K562 (cell line): ENCODE data around the gene AP1B1. TPM values are rescaled to one million over a fixed set of nuclear protein-coding genes. Genes with fewer than 3 reads are reported as not detected.

ENCODE experiments used
- ATAC-seq: fragments of 200-7000 bp; cut with Tn5 transposase; 3 replicates; pipeline ENCODE4 v1.9.1; 2020; ENCODE audit warnings: moderate library complexity
- BruUV-seq: library from RNA; stranded (reverse); fragments of 400-500 nt; replicated peaks from 2 replicates; lab custom pipeline; 2021; lab: Mats Ljungman, UMichigan
- CTCF ChIA-PET: fragments of 300-600 bp; formaldehyde crosslinking; extraction: SDS; loops from one replicate; lab custom pipeline; 2021; ENCODE audit warnings: low intra/inter-chr PET ratio; lab: Yijun Ruan, JAX
- POLR2A ChIA-PET: fragments of 300-600, 350-650 bp; sonication (Branson Sonifier 250); formaldehyde crosslinking; extraction: SDS; loops from one replicate; lab custom pipeline; 2021; ENCODE audit warnings: antibody characterized with exemption, inconsistent platforms; lab: Yijun Ruan, JAX
- DNase-seq, 4 experiments: peaks; one replicate each; pipeline versions ENCODE4 v3.0.0 to v3.0.0-alpha.2; 2011 to 2018; ENCODE audit warnings: low spot score in 3 of 4, mixed read lengths in 3 of 4; ENCODE audit errors: extremely low read depth in 1 of 4
- FAIRE-seq: peaks from 2 replicates; lab custom pipeline; 2011; peaks lifted over from hg19 to GRCh38; lab: Jason Lieb, UNC
- H2AFZ ChIP-seq: 2 replicates; pipeline ENCODE4 v1.6.0; 2011; ENCODE audit warnings: low read depth, low read length, control low read depth, inconsistent platforms
- H3K27ac ChIP-seq: fragments of 200-600 bp; 3 replicates; pipeline ENCODE4 v1.8.0; 2011; ENCODE audit warnings: low read depth, mild to moderate bottlenecking, control low read depth, inconsistent platforms, low read length, moderate library complexity, mixed read lengths; ENCODE audit errors: extremely low read depth
- H3K27me3 ChIP-seq, 2 experiments: fragments of 300-600 bp in 1 of 2; 2 replicates in 1 of 2; 3 replicates in 1 of 2; pipeline versions ENCODE4 v1.6.0 to v1.8.0; 2011; ENCODE audit warnings: inconsistent platforms in 2 of 2, low read length in 2 of 2, mild to moderate bottlenecking in 1 of 2, mixed read lengths in 1 of 2, moderate library complexity in 1 of 2; ENCODE audit not compliant: control insufficient read depth in 2 of 2, insufficient read depth in 2 of 2
- H3K36me3 ChIP-seq: fragments of 300-600 bp; 3 replicates; pipeline ENCODE4 v1.8.0; 2011; ENCODE audit warnings: mild to moderate bottlenecking, low read length, inconsistent platforms; ENCODE audit not compliant: control insufficient read depth, insufficient read depth
- H3K4me1 ChIP-seq, 2 experiments: fragments of 200-600 bp in 1 of 2; replicated peaks in 1 of 2; 2 replicates in 1 of 2; 3 replicates in 1 of 2; pipeline versions ENCODE4 v1.5.1 to v1.8.0; 2011; ENCODE audit warnings: inconsistent platforms in 2 of 2, low read length in 2 of 2, mild to moderate bottlenecking in 1 of 2, mixed read lengths in 1 of 2, moderate library complexity in 1 of 2; ENCODE audit not compliant: control insufficient read depth in 2 of 2, insufficient read depth in 2 of 2
- H3K4me2 ChIP-seq: 2 replicates; pipeline ENCODE4 v1.6.1; 2011; ENCODE audit warnings: low read length, control low read depth, inconsistent platforms, mixed read lengths; ENCODE audit not compliant: insufficient read depth
- H3K4me3 ChIP-seq: fragments of 200-600 bp; sonication (generic), shearing (Covaris generic); 2 replicates; pipeline ENCODE4 v1.5.1; 2016; ENCODE audit warnings: control low read depth, inconsistent platforms
- H3K79me2 ChIP-seq: fragments of 200-600 bp; 3 replicates; pipeline ENCODE4 v1.8.0; 2011; ENCODE audit warnings: low read length, inconsistent platforms; ENCODE audit not compliant: control insufficient read depth, insufficient read depth
- H3K9ac ChIP-seq, 2 experiments: 2 replicates each; pipeline versions ENCODE4 v1.6.0 to v1.6.1; 2011; ENCODE audit warnings: low read depth in 2 of 2, low read length in 2 of 2, control low read depth in 1 of 2, inconsistent platforms in 1 of 2, mild to moderate bottlenecking in 1 of 2, mixed read lengths in 1 of 2; ENCODE audit not compliant: insufficient read depth in 1 of 2
- H3K9me1 ChIP-seq: one replicate; pipeline ENCODE4 v1.6.0; 2011; ENCODE audit warnings: inconsistent platforms, mild to moderate bottlenecking, low read length, moderate library complexity; ENCODE audit not compliant: control insufficient read depth, insufficient read depth
- H3K9me3 ChIP-seq: replicated peaks from 2 replicates; pipeline ENCODE4 v1.5.1; 2011; ENCODE audit warnings: low read depth, low read length, inconsistent platforms; ENCODE audit not compliant: control insufficient read depth, insufficient read depth
- H4K20me1 ChIP-seq: replicated peaks from 2 replicates; pipeline ENCODE4 v1.6.1; 2011; ENCODE audit warnings: low read length, inconsistent platforms, mixed read lengths; ENCODE audit not compliant: control insufficient read depth, insufficient read depth
- C11orf30 ChIP-seq: fragments of 450-650 bp; IDR thresholded peaks from 2 replicates; pipeline ENCODE4 v1.6.1; 2016; ENCODE audit warnings: low read depth, mild to moderate bottlenecking
- CBFB ChIP-seq: sonication (generic); formaldehyde crosslinking; IDR thresholded peaks from 2 replicates; pipeline ENCODE4 v1.4.0; 2020; ENCODE audit warnings: mild to moderate bottlenecking, missing genetic modification reagents
- CEBPB ChIP-seq: fragments of 450-650 bp; IDR thresholded peaks from 2 replicates; pipeline ENCODE4 v1.6.1; 2016; ENCODE audit warnings: missing genetic modification characterization, missing compliant biosample characterization
- CEBPG ChIP-seq, 3 experiments: fragments of 200-800 bp in 1 of 3; sonication (Bioruptor generic) in 1 of 3; sonication (generic) in 1 of 3; formaldehyde crosslinking in 1 of 3; IDR thresholded peaks in 2 of 3; conservative IDR thresholded peaks in 1 of 3; 2 replicates each; pipeline versions ENCODE4 v1.6.1 to v1.8.0; 2016 to 2022; ENCODE audit warnings: missing compliant biosample characterization in 2 of 3, missing genetic modification characterization in 2 of 3, mild to moderate bottlenecking in 1 of 3, missing genetic modification reagents in 1 of 3
- FOXP1 ChIP-seq: sonication (generic); formaldehyde crosslinking; IDR thresholded peaks from 2 replicates; pipeline ENCODE4 v1.8.0; 2022; ENCODE audit warnings: mild to moderate bottlenecking, missing genetic modification reagents
- HEY1 ChIP-seq: fragments of 250-450 bp; sonication (Bioruptor Pico); IDR thresholded peaks from 2 replicates; pipeline ENCODE4 v1.5.0; 2020; ENCODE audit warnings: mild to moderate bottlenecking, moderate library complexity, borderline replicate concordance
- MAFK ChIP-seq: IDR thresholded peaks from 2 replicates; pipeline ENCODE4 v1.6.1; 2011; ENCODE audit warnings: low read length, improper control_type of control experiment
- MBD2 ChIP-seq: sonication (generic); IDR thresholded peaks from 2 replicates; pipeline ENCODE4 v1.6.1; 2016; ENCODE audit warnings: low read depth, borderline replicate concordance
- PRMT5 ChIP-seq: sonication (generic); formaldehyde crosslinking; IDR thresholded peaks from 2 replicates; pipeline ENCODE4 v1.5.0; 2020; ENCODE audit warnings: missing genetic modification reagents
- SLC30A9 ChIP-seq: fragments of 250-450 bp; sonication (Bioruptor Pico); IDR thresholded peaks from 2 replicates; pipeline ENCODE4 v1.8.0; 2022; ENCODE audit warnings: mild to moderate bottlenecking, moderate library complexity
- ZNF384 ChIP-seq: IDR thresholded peaks from 2 replicates; pipeline ENCODE4 v1.6.1; 2012; ENCODE audit warnings: low read depth, low read length, improper control_type of control experiment
- WGBS: fragments of 100-300 bp; shearing (Covaris generic); methylation state at CpG from one replicate; pipeline ENCODE4 v1.1.6; 2016; ENCODE audit warnings: low coverage, mixed read lengths; ENCODE audit not compliant: insufficient coverage; ENCODE audit errors: missing lambda C conversion rate; 5-methylcytosine and 5-hydroxymethylcytosine counted together
- in situ Hi-C: fragments of 300-500 bp; cut with MboI; formaldehyde crosslinking; loops from 4 replicates; pipeline ENCODE4 v1.15.0; 2018; ENCODE audit warnings: inconsistent platforms, mixed read lengths
- intact Hi-C: fragments of 100-400 bp; cut with micrococcal nuclease; formaldehyde crosslinking; loops from 2 replicates; pipeline ENCODE4 v1.14.2; 2022
- polyA plus RNA-seq, 8 experiments: library from polyadenylated mRNA; depleted of rRNA in 4 of 8; stranded (reverse) in 5 of 8; unstranded in 3 of 8; fragments of >200 nt; fragmentation: Nextera tagmentation in 2 of 8; fragmentation: Illumina TruSeq in 1 of 8; extraction: Ambion mirVana in 2 of 8; extraction: Trizol in 1 of 8; gene quantifications; 2 replicates each; pipeline versions ENCODE4 v1.2.1 to v1.2.3, GENCODE V29; 2011 to 2014; ENCODE audit warnings: inconsistent platforms in 1 of 8, missing spikeins in 1 of 8
- total RNA-seq, 7 experiments: library from RNA; depleted of rRNA in 6 of 7; stranded (reverse); fragments of >200 nt in 6 of 7; fragmentation: Illumina TruSeq in 2 of 7; extraction: Trizol in 2 of 7; gene quantifications; 2 replicates each; pipeline versions ENCODE4 v1.2.1 to v1.2.3, GENCODE V29; 2011 to 2021; ENCODE audit warnings: low replicate concordance in 1 of 7
- TF ChIP-seq, protein P1 (sequence below): fragments of 250-450 bp; sonication (Bioruptor Pico); IDR thresholded peaks from 2 replicates; pipeline ENCODE4 v1.5.0; 2021
- TF ChIP-seq, protein P2 (sequence below), 2 experiments: fragments of 450-650 bp in 1 of 2; sonication (generic) in 1 of 2; formaldehyde crosslinking in 1 of 2; IDR thresholded peaks; 2 replicates each; pipeline versions ENCODE4 v1.7.1 to v1.9.0; 2016 to 2022; ENCODE audit warnings: inconsistent platforms in 1 of 2, mild to moderate bottlenecking in 1 of 2, missing genetic modification reagents in 1 of 2

The AP1B1 gene
- total and polyA plus RNA-seq, 9 of the 15 experiments (the other 6 are each of a cell fraction or from before 2014, with no cell fraction given), result 1.2 to 60.9 (median 30.1) TPM

GRCh38 chr22:29408940-29409339, 20.6 kb upstream of the AP1B1 start:
- no peaks in the 10 kb centered on the region for H4K20me1 ChIP-seq
- intact Hi-C loops (no loop called here), in situ Hi-C loops (no loop called here)
- no peak overlapping the region for H3K9ac ChIP-seq
- BruUV-seq, result no TSS peak
- DNase-seq (no peak), ATAC-seq (no peak), FAIRE-seq (no peak)
- no peaks in the 10 kb centered on the region for H3K79me2 ChIP-seq
- ChIA-PET CTCF (interaction anchor here (0.7 kb wide), 1 partner anchor 14 kb away, joined by 3 read pairs; no protein-coding TSS in a partner anchor), POLR2A (no interaction called here)
- H3K27me3 ChIP-seq, result no peaks in the 10 kb centered on the region
- no peak overlapping the region for H3K4me3 ChIP-seq
- H3K27ac ChIP-seq, result no peak overlapping the region
- no peaks in the 10 kb centered on the region for H3K9me1 ChIP-seq
- H3K36me3 ChIP-seq, result no peaks in the 10 kb centered on the region
- H3K4me2 ChIP-seq, result no peak overlapping the region; the same call in 1 of the 2 replicates
- peak overlapping the region; percentile 67 for H2AFZ ChIP-seq
- no peaks in the 10 kb centered on the region for H3K9me3 ChIP-seq
- 7% methylated on average over 6 of the region's 6 CpGs for WGBS
- H3K4me1 ChIP-seq, result no peaks in the 10 kb centered on the region; a peak in 2 of 5 replicates
- TF ChIP-seq CEBPB (tag) (peak; percentile 70), FOXP1 (CRISPR knock-in tag) (no peak), CEBPG (CRISPR knock-in tag; IDR thresholded peaks at IDR 0.05) (no peak), CEBPG (tag; conservative IDR thresholded peaks at IDR 0.05 in 1 of 2, IDR thresholded peaks at IDR 0.05 in 1 of 2) (peak in 1 of 2 experiments; percentile 39; a peak in 1 of 4 replicates), HEY1 (CRISPR knock-in tag) (no peak), ZNF384 (peak; percentile 94), MAFK (peak; percentile 32; the same call in 1 of the 2 replicates), C11orf30 (peak; percentile 62), PRMT5 (no peak), SLC30A9 (no peak), CBFB (no peak), MBD2 (no peak)
- TF ChIP-seq, protein P1, sequence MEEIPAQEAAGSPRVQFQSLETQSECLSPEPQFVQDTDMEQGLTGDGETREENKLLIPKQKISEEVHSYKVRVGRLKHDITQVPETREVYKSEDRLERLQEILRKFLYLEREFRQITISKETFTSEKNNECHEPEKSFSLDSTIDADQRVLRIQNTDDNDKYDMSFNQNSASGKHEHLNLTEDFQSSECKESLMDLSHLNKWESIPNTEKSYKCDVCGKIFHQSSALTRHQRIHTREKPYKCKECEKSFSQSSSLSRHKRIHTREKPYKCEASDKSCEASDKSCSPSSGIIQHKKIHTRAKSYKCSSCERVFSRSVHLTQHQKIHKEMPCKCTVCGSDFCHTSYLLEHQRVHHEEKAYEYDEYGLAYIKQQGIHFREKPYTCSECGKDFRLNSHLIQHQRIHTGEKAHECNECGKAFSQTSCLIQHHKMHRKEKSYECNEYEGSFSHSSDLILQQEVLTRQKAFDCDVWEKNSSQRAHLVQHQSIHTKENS (CRISPR knock-in tag), result no peak
- TF ChIP-seq, protein P2, sequence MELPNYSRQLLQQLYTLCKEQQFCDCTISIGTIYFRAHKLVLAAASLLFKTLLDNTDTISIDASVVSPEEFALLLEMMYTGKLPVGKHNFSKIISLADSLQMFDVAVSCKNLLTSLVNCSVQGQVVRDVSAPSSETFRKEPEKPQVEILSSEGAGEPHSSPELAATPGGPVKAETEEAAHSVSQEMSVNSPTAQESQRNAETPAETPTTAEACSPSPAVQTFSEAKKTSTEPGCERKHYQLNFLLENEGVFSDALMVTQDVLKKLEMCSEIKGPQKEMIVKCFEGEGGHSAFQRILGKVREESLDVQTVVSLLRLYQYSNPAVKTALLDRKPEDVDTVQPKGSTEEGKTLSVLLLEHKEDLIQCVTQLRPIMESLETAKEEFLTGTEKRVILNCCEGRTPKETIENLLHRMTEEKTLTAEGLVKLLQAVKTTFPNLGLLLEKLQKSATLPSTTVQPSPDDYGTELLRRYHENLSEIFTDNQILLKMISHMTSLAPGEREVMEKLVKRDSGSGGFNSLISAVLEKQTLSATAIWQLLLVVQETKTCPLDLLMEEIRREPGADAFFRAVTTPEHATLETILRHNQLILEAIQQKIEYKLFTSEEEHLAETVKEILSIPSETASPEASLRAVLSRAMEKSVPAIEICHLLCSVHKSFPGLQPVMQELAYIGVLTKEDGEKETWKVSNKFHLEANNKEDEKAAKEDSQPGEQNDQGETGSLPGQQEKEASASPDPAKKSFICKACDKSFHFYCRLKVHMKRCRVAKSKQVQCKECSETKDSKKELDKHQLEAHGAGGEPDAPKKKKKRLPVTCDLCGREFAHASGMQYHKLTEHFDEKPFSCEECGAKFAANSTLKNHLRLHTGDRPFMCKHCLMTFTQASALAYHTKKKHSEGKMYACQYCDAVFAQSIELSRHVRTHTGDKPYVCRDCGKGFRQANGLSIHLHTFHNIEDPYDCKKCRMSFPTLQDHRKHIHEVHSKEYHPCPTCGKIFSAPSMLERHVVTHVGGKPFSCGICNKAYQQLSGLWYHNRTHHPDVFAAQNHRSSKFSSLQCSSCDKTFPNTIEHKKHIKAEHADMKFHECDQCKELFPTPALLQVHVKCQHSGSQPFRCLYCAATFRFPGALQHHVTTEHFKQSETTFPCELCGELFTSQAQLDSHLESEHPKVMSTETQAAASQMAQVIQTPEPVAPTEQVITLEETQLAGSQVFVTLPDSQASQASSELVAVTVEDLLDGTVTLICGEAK (IDR thresholded peaks at IDR 0.05), result peak; percentile 94
- TF ChIP-seq, protein P2 (CRISPR knock-in tag; IDR thresholded peaks at IDR 0.05), result peak; percentile 77
